Measurements from ENCODE around the gene PHC2.
"Not testable (repeated sequence)": the region's sequence is repeated elsewhere in the genome, so short reads cannot be mapped to it uniquely, and the experiment has no call there.

The PHC2 gene

DNA sequence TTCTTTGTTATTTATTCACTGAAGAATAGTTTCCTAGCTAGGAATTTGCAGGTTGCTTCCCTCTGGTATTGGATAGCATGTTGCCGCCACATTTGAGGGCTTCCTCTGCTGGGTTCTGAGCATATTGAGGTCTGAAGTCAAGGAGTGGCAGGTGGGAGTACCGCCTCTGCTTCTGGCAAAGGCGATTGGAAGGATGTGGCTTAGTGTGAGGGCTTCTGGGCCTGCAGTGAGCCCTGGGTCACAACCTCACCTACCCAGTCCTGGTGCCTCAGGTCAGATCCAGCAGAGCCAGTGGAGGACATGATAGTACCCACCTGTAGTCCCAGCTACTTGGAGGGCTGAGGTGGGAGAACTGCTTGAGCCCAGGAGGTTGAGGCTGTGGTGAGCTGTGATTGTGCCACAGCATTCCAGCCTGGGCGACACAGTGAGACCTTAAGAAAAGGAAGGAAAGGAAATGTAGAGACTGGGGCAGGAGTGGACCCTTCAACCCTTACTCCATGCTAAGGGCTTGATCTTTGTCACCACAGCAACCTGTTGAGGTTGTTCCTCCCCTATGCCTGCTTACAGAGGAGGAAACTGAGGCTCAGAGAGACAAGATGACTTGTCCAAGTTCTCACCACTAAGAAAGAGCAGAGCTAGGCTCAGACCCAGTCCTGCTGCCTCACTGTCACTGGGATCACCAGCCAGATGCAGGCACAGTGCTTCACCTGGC, 132.8 kb downstream of the PHC2 start:
- H3K27ac ChIP-seq = no peak overlapping the region
- TF ChIP-seq, protein P1, sequence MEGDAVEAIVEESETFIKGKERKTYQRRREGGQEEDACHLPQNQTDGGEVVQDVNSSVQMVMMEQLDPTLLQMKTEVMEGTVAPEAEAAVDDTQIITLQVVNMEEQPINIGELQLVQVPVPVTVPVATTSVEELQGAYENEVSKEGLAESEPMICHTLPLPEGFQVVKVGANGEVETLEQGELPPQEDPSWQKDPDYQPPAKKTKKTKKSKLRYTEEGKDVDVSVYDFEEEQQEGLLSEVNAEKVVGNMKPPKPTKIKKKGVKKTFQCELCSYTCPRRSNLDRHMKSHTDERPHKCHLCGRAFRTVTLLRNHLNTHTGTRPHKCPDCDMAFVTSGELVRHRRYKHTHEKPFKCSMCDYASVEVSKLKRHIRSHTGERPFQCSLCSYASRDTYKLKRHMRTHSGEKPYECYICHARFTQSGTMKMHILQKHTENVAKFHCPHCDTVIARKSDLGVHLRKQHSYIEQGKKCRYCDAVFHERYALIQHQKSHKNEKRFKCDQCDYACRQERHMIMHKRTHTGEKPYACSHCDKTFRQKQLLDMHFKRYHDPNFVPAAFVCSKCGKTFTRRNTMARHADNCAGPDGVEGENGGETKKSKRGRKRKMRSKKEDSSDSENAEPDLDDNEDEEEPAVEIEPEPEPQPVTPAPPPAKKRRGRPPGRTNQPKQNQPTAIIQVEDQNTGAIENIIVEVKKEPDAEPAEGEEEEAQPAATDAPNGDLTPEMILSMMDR (conservative IDR thresholded peaks at IDR 0.05) = no peak

DNA sequence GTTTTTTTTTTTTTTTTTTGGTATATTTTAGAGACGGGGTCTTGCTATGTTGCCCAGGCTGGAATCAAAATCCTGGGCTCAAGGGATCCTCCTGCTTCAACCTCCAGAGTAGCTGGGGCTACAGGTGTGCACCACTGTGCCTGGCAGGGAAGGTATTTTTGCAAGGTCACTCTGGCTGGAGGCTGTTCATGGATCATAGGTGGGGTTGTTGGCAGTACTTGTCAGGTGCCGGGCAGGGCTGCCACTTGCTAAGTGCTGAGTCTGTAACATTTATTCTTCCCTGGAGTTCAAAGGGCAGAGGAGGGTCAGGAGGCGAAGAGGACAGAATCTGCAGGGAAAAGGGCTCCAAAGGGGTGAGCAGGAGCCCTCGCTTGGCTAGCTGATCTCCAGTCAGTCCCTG, 134.1 kb downstream of the PHC2 start:
- no peak overlapping the region for H3K27ac ChIP-seq
- TF ChIP-seq, protein P1 (conservative IDR thresholded peaks at IDR 0.05) = no peak

DNA sequence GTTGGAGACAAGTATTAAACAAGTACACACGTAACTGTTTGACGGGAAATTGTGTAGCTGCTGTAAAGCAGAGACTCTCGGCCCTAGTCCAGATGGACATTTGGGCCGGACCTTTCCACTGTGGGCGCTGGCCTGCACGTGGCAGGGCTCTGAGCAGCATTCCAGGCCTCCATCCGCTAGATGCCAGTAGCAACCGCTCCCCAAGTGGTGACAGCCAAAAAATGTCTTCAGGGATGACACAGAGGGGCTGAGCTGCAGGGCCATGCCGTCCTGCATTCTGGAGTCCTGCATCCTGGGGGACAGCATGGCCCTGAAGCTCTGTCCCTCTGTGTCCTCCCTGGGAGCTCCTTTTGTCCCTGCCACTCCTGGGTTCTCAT, 134.8 kb downstream of the PHC2 start:
- H3K27ac ChIP-seq = no peak overlapping the region
- TF ChIP-seq, protein P1 (conservative IDR thresholded peaks at IDR 0.05) = no peak

DNA sequence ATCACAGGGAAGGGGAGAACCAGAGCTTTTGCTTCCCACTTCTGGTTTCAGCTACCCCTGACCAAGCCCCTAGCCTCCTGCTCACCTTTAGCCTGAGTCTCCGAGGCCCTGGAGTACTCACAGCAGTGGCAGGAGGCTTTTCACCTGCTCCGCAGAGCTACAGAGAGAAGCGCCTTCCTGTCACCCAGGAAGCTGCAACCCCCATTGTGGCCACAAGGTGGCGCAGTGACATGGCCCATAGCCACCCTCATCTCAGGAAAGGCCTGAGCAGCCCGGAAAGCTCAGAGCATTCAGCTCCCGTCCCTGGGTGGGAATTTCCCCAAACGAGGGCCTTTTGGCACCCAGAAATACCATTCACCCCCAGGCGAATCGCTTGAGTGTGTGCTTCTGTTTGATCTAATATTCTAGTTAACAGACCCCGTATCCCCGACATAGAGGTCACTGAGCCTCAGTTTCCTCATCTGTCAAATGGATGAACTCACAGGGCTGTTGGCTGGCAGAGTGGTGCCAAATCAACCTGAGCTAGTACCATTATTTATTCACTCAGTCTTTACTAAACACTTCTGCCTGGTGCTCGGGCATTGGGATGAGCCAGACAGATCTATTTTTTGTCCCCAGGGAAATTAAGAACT, 135.3 kb downstream of the PHC2 start:
- TF ChIP-seq, protein P1 (conservative IDR thresholded peaks at IDR 0.05) = peak; percentile 95
- H3K27ac ChIP-seq = no peak overlapping the region

DNA sequence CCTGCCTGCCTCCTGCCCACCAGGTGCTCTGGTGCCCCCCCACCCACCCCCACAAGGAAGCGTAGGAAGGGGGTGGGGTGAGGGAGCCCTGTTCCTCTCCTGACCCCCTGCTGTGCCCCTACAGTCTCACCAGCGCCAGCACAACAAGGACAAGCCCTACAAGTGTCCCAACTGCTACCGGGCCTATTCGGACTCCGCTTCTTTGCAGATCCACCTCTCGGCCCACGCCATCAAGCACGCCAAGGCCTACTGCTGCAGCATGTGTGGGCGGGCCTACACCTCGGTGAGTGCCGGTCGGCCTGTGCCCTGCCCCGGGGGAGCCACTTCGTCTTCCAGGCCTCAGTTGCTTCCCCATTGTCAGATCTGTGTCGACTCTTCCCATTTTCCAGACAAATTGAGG, 135.9 kb downstream of the PHC2 start:
- H3K27ac ChIP-seq = no peak overlapping the region
- TF ChIP-seq, protein P1 (conservative IDR thresholded peaks at IDR 0.05) = no peak

DNA sequence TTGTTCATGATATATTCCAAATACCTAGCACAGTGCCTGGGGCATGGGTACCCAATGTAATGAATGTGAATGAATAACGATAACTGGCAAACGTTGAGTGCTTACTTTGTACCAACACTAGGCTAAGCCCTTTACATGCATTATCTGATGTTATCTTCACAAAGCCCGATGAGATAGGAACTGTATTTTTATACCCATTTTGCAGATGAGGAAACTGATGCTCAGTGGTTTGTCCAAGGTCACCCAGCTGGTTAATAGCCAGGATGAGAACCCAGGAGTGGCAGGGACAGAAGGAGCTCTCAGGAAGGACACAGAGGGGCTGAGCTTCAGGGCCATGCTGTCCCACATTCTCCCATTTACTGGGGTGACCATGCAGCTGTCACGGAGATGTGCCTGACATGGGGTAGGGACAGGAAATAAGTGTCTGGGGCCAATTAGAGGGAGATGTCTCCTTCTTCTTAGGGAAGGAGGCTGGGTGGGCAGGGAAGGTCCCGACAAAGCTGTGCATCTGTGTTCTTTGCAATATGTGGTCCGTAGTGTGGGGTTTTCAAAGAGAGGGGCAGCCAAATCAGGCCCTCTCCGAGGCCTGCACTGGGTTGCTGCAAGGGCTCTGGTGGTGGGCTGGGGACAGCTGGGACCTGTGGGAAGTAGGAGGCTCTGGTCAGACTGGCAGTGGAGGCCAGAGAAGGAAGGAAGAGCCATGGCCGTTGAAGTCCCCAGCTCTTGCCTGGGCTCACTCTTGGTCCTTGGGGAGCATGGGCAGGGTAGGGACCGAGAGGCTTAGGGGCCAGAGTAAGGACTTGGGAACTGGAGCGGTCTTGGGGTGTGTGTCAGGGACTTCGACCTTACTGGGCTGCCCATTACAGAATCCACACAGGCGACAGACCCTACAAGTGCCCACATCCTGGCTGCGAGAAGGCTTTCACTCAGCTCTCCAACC, 136.6 kb downstream of the PHC2 start:
- TF ChIP-seq, protein P1 (conservative IDR thresholded peaks at IDR 0.05) = no peak

DNA sequence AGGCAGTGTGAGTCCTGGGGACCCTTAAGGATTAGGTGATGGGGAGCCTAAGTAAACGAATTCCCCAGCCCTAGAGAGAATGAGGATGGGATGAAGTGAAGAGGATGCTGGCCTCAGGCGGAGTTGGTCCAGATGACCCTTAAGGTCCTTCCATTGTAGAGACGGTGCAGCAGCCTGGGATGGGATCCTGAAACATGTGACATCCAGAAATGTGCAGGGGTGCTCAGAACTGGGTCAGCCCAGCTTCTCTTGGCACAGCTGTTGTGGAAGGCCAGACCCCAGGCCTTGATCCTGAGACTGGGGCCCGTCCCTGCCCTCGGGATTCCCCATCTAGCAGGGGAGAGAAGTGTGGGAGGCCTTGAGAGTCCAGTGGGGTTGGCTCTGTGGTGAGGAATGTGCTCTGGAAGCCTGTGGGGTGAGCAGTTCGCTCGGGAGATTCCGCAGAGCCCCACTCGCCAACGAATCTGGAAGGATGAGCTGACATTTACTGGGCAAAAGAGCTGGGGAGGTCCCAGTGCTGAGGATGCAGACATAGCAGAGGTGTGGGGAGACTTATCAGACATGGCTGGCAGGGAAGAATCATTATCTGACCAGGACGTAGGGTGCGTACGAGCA, 138.1 kb downstream of the PHC2 start:
- TF ChIP-seq, protein P1 (conservative IDR thresholded peaks at IDR 0.05) = no peak
- no peak overlapping the region for H3K27ac ChIP-seq

More for the DNA sequence above, 136.6 kb downstream of the PHC2 start:
- no peak overlapping the region for H3K27ac ChIP-seq

DNA sequence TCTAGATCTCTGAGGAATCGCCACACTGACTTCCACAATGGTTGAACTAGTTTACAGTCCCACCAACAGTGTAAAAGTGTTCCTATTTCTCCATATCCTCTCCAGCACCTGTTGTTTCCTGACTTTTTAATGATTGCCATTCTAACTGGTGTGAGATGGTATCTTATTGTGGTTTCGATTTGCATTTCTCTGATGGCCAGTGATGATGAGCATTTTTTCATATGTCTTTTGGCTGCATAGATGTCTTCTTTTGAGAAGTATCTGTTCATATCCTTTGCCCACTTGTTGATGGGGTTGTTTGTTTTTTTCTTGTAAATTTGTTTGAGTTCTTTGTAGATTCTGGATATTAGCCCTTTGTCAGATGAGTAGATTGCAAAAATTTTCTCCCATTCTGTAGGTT, 140.3 kb downstream of the PHC2 start:
- H3K27ac ChIP-seq = not testable (repeated sequence)
